SK-N-MC (cell line): ENCODE measurements around the gene NLRP10.
"Not testable (repeated sequence)": the region's sequence is repeated elsewhere in the genome, so short reads cannot be mapped to it uniquely, and the experiment has no call there.

Experiments
- DNase-seq: peaks from one replicate; pipeline ENCODE4 v3.0.0-alpha.2; 2011; ENCODE audit warnings: low read depth, low spot score
- H3K27ac ChIP-seq: fragments of 200-600 bp; sonication (generic); 2 replicates; pipeline ENCODE4 v1.5.1; 2016; ENCODE audit warnings: mixed run types
- H3K36me3 ChIP-seq: fragments of 200-600 bp; sonication (generic); 2 replicates; pipeline ENCODE4 v1.6.1; 2017; ENCODE audit warnings: antibody characterized with exemption, low read length, mixed read lengths; ENCODE audit not compliant: insufficient read depth
- H3K4me3 ChIP-seq: fragments of 200-600 bp; sonication (generic); 2 replicates; pipeline ENCODE4 v1.5.1; 2016
- H3K9ac ChIP-seq: fragments of 200-600 bp; sonication (generic); 2 replicates; pipeline ENCODE4 v1.8.0; 2017; ENCODE audit warnings: mixed run types, mixed read lengths; ENCODE audit not compliant: insufficient read length
- H3K9me3 ChIP-seq: fragments of 200-600 bp; sonication (generic); 2 replicates; pipeline ENCODE4 v1.6.1; 2017; ENCODE audit warnings: low read depth, mild to moderate bottlenecking, antibody characterized with exemption, low read length, moderate library complexity, mixed read lengths
- EZH2 ChIP-seq: fragments of 200-600 bp; sonication (generic); IDR thresholded peaks from one replicate; pipeline ENCODE4 v1.6.1; 2017; ENCODE audit warnings: antibody characterized with exemption
- FOXP2 ChIP-seq: optimal IDR thresholded peaks from 2 replicates; pipeline ENCODE3; 2011; ENCODE audit warnings: mild to moderate bottlenecking, moderate library complexity; ENCODE audit not compliant: insufficient read depth; ENCODE audit errors: extremely low read length, control extremely low read depth
- POLR2AphosphoS5 ChIP-seq: IDR thresholded peaks from 2 replicates; pipeline ENCODE4 v1.6.1; 2012; ENCODE audit warnings: mild to moderate bottlenecking, low read depth, low read length, borderline replicate concordance

NLRP10 gene

DNA sequence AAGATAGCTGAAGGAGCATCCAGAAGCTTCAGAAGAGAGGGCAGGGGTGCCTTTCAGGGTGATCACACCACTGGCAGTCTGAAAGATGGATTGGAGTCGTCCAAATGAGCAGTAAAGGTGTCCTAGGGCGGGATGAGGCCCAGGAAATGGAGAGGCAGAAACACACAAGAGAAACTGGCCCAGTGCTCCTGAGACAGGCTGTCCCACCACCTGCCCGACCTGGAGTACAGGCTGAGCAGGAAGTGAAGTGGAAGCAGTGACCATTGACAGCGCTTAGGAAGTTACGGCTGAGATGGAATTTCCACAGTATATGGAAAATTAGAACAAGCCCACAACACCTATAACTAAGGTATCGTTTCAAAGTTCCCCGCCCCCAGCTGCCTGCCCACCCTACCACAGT lies 37.9 kb upstream of the NLRP10 start:
- Histone ChIP-seq H3K9ac (no peak overlapping the region), H3K9me3 (no peaks in the 10 kb centered on the region), H3K36me3 (peaks cover 10% of the 10 kb centered on the region), H3K27ac (no peak overlapping the region), H3K4me3 (no peak overlapping the region)
- DNase-seq: no peak
- TF ChIP-seq FOXP2 (no peak), EZH2 (no peak), POLR2AphosphoS5 (no peak)

DNA sequence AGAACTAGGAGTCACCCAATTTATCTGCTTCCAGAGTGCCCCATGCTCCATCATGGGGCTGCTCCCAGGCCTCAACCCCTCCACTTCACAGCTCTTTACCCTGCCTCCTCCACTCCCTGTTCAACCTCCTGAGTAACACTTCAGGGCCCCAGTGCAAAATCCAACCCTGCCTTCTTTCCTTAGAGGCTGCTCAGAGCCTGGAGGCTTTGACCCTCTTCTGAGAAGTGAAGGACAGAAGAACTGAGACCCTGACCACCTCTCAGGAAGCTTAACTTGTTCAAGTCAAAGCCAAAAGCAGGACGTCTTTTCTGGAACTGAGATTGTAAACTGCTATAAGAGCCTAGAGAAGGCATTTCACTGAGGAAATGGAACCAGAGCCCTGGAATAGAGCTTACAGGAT lies 37.4 kb upstream of the NLRP10 start:
- no peak for DNase-seq
- H3K27ac ChIP-seq: no peak overlapping the region
- H3K4me3 ChIP-seq: no peak overlapping the region
- no peak overlapping the region for H3K9ac ChIP-seq
- TF ChIP-seq EZH2 (no peak), FOXP2 (no peak), POLR2AphosphoS5 (no peak)
- peaks cover 15% of the 10 kb centered on the region for H3K36me3 ChIP-seq
- no peaks in the 10 kb centered on the region for H3K9me3 ChIP-seq

DNA sequence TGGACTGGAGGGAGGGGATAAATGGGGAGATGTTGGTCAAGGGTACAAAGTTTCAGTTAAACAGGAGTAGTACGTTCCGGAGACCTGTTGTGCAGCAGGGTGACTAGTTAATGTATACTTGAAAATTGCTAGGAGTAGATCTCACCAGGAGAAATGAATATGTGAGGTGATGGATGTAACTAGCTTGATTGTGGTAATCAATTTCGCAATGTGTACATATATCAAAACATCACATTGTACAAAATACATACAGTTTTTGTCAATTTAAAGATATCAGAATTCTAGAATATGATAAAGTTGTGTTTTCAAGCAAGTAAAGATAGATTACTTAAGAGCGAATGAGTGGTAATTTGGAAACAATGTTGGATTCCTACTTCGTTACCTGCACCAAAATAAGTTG lies 35.1 kb upstream of the NLRP10 start:
- no peak overlapping the region for H3K27ac ChIP-seq
- H3K36me3 ChIP-seq: peaks cover 38% of the 10 kb centered on the region
- TF ChIP-seq FOXP2 (no peak), EZH2 (no peak), POLR2AphosphoS5 (no peak)
- no peak for DNase-seq
- H3K9ac ChIP-seq: no peak overlapping the region
- H3K4me3 ChIP-seq: no peak overlapping the region
- no peaks in the 10 kb centered on the region for H3K9me3 ChIP-seq

DNA sequence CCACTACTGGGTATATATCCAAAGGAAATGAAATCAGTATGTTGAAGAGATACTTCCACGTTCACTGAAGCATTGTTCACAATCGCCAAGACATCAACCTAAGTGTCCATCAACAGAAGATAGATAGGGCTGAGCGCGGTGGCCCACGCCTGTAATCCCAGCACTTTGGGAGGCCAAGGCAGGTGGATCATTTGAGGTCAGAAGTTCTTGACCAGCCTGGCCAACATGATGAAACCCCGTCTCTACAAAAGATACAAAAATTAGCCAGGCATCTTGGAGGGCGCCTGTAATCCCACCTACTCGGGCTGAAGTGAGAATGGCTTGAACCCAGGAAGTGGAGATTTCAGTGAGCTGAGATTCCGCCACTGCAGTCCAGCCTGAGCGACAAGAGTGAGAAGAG lies 34.5 kb upstream of the NLRP10 start:
- no peak for DNase-seq
- H3K9ac ChIP-seq: no peak overlapping the region
- H3K27ac ChIP-seq: no peak overlapping the region
- no peaks in the 10 kb centered on the region for H3K9me3 ChIP-seq
- no peak for TF ChIP-seq EZH2
- TF ChIP-seq FOXP2: no peak
- TF ChIP-seq POLR2AphosphoS5: no peak
- peaks cover 44% of the 10 kb centered on the region for H3K36me3 ChIP-seq
- H3K4me3 ChIP-seq: no peak overlapping the region

DNA sequence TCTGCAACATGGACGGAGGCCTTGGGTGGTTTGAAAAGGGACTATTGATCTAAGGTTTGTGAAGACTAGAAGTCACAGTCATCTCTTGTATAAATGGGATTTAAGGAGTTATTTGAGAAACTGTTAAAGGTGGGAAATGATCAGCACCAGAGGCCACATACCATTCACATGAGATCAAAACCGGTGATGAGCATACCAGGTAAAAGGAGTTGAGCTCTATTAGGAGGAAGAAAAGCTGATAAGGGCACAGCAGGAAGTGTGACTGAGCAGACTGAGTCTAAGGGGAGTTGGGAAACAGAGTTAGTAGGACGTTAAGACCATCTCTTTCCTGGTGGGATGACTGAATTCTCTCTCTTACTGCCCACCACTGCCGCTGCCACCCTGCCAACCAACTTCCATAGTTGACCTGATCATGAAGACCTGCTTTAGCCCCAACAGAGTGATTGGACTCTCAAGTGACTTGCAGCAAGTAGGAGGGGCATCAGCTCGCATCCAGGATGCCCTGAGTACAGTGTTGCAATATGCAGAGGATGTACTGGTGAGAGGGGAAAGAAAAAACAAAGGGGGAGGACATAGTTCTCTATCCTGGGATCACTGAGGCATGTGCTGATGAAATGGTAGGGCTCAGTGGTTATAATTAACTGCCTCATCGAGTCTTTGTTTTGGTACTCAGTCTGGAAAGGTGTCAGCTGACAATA lies 29.5 kb upstream of the NLRP10 start:
- no peaks in the 10 kb centered on the region for H3K9me3 ChIP-seq
- H3K36me3 ChIP-seq: peaks cover 85% of the 10 kb centered on the region
- DNase-seq: no peak
- no peak overlapping the region for H3K9ac ChIP-seq
- H3K27ac ChIP-seq: no peak overlapping the region
- no peak for TF ChIP-seq FOXP2
- TF ChIP-seq EZH2: no peak
- H3K4me3 ChIP-seq: no peak overlapping the region

DNA sequence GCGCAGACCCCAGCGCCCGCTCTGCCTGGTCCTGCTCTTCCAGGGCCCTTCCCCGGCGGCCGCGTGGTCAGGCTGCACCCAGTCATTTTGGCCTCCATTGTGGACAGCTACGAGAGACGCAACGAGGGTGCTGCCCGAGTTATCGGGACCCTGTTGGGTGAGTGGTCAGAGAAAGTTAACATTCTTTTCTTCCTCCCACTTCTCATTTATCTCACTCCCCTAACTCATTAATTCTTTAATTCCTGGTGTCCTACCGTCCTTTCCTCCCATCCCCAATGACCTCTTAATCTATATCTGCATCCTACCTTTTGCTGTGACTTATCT lies 22.3 kb upstream of the NLRP10 start:
- not testable (repeated sequence) for H3K27ac ChIP-seq, DNase-seq, H3K9me3 ChIP-seq
- Histone ChIP-seq H3K4me3 (peak overlapping the region; percentile 80), H3K36me3 (peaks cover 36% of the 10 kb centered on the region), H3K9ac (peak overlapping the region; percentile 81)

DNA sequence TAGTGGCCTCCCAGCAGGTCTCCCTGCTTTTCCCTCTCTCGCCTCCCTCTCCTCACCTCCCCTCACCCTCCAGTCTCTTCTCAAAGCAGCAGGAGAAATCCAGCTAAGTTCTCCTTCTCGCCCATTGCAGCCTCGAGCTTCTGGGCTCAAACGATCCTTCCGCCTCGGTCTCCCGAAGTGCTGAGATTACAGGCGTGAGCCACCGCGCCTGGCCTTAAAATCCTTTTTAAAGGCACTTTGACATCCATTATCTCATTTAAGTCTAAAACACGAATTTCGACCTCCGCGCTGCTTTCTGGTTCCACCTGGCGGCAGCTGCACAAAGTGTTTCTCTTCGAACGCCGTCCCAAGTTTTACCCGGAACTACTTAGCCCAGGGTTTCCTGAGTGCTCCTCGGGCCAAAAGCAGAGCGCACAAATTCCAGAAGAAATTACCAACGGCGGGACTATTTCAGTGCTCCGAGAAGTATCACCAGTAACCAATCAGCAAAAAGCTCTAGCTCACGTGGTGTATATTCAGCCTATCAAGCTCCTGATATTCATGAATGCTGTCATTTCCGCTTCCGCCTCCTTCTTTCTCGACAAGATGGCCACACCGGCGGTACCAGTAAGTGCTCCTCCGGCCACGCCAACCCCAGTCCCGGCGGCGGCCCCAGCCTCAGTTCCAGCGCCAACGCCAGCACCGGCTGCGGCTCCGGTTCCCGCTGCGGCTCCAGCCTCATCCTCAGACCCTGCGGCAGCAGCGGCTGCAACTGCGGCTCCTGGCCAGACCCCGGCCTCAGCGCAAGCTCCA lies 21.7 kb upstream of the NLRP10 start, which contains the start of gene EIF3F:
Gene EIF3F (plus strand): TSS at position 570 of the 792 bp plus-strand sequence. CDS start 16 bp downstream, at position 586.
- H3K27ac ChIP-seq: no peak within 1 kb of the TSS
- peak; percentile 99 for DNase-seq
- peaks cover 31% of the 10 kb centered on the region for H3K36me3 ChIP-seq
- H3K4me3 ChIP-seq: peak within 1 kb of the TSS; percentile 80
- TF ChIP-seq POLR2AphosphoS5 (peak; percentile 50; the same call in 1 of the 2 replicates), EZH2 (no peak)
- peak within 1 kb of the TSS; percentile 81 for H3K9ac ChIP-seq
- H3K9me3 ChIP-seq: no peaks in the 10 kb centered on the region

DNA sequence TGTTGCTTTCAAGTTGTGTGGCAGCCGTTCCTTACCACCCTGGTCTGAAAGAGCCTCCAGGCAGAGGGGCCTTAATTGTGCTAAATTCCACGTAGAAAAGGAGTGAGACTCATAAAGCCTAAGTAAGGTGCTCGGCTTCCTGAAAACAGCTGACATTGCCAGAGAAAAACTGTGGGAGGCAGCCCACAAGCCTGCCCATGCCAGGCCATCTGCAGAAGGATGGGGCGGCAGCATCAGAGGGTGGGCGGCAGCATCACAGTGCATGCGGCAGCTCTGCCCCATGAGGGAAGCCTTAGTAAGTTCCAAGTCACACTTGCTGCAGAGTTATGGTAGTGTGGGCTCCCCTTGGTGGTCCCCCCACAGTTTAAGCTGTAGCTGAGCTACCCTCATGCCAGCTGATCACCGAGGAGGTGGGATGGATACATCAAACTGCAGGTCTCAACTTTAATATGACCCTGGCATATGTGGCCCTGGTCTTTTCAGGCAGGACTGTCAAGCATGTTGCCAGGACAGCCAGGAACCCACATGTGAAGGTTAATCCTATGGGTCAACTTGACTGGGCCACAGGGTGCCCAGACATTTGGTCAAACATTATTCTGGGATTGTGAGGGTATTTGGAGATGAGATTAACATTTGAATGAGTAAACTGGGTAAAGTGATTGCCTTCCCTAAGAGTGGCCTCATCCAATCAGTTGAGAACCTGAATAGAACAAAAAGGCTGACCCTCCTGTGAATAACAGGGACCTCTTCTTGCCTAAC lies 18.8 kb upstream of the NLRP10 start:
- Histone ChIP-seq H3K36me3 (peaks cover 8% of the 10 kb centered on the region), H3K27ac (no peak overlapping the region), H3K4me3 (no peak overlapping the region), H3K9me3 (no peaks in the 10 kb centered on the region), H3K9ac (no peak overlapping the region)
- DNase-seq: no peak
- TF ChIP-seq FOXP2 (no peak), POLR2AphosphoS5 (no peak), EZH2 (no peak)
